Measurements from ENCODE around the gene ARHGAP15. TPM values are rescaled to one million over a fixed set of nuclear protein-coding genes. Genes with fewer than 3 reads are reported as not detected.

ARHGAP15 gene
- total and polyA plus RNA-seq, 2 experiments from 2014 or later, result 0.26 TPM; not detected in 1

DNA sequence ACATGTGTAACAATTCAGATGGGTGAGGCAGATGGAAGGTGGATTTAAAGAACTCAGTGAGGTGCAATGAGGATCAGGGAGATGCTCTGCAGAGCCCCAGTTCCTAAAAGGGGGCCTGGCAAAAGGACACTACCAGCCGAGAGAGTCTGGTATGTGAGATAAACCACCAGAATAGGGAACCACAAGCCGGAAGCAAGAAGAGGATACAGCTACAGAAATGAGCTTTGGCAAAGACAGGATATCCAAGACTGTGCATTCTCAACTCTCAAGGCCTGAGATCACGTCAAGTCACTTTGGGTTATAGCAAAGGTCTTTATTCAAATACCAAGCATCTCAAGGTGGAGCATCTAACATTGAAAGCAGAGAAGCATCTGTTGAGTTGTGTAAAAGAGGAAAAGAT lies 293.5 kb downstream of the ARHGAP15 start:
- Mint-ChIP-seq H3K27me3 (ENCODE audit: insufficient read depth, low read depth, poor library complexity) (no peaks in the 10 kb centered on the region), H3K4me1 (no peaks in the 10 kb centered on the region), H3K4me3 (no peak overlapping the region), H3K9me3 (no peaks in the 10 kb centered on the region), H3K36me3 (ENCODE audit: low read depth) (no peaks in the 10 kb centered on the region), H3K27ac (no peak overlapping the region)
- Histone ChIP-seq H3K9me2 (ENCODE audit: insufficient read depth) (no peaks in the 10 kb centered on the region), H2AFZ (no peak overlapping the region), H3K27ac (ENCODE audit: low read depth) (no peak overlapping the region), H3K79me2 (replicated peaks; ENCODE audit: insufficient read depth) (no peaks in the 10 kb centered on the region), H3F3A (replicated peaks; ENCODE audit: low read depth) (no peaks in the 10 kb centered on the region), H3K4me1 (ENCODE audit: insufficient read depth) (no peaks in the 10 kb centered on the region; the same call in 1 of the 2 replicates), H4K20me1 (replicated peaks; ENCODE audit: insufficient read depth) (no peaks in the 10 kb centered on the region), H3K4me2 (no peak overlapping the region), H3K27me3 (ENCODE audit: insufficient read depth) (no peaks in the 10 kb centered on the region), H3K36me3 (ENCODE audit: insufficient read depth) (no peaks in the 10 kb centered on the region), H3K4me3 (no peak overlapping the region)
- DNase-seq (ENCODE audit: low spot score) (no peak), ATAC-seq (no peak)
- TF ChIP-seq ZNF331 (CRISPR knock-in tag; IDR thresholded peaks at IDR 0.05; ENCODE audit: low read depth), result no peak
- no peak for TF ChIP-seq EZH2phosphoT487 (IDR thresholded peaks at IDR 0.05; ENCODE audit: unreplicated experiment)
- TF ChIP-seq EZH2 (IDR thresholded peaks at IDR 0.05; ENCODE audit: low read depth, unreplicated experiment), result no peak
- no peak for TF ChIP-seq CREB1 (CRISPR knock-in tag; IDR thresholded peaks at IDR 0.05; ENCODE audit: low read depth)
- no peak for TF ChIP-seq STAT1 (IDR thresholded peaks at IDR 0.05; ENCODE audit: unreplicated experiment)
- TF ChIP-seq CTCF (conservative IDR thresholded peaks at IDR 0.05; ENCODE audit: low read depth in 2 of 2), result no peak
- no peak for TF ChIP-seq JUNB (IDR thresholded peaks at IDR 0.05; ENCODE audit: unreplicated experiment)
- TF ChIP-seq, protein P1, sequence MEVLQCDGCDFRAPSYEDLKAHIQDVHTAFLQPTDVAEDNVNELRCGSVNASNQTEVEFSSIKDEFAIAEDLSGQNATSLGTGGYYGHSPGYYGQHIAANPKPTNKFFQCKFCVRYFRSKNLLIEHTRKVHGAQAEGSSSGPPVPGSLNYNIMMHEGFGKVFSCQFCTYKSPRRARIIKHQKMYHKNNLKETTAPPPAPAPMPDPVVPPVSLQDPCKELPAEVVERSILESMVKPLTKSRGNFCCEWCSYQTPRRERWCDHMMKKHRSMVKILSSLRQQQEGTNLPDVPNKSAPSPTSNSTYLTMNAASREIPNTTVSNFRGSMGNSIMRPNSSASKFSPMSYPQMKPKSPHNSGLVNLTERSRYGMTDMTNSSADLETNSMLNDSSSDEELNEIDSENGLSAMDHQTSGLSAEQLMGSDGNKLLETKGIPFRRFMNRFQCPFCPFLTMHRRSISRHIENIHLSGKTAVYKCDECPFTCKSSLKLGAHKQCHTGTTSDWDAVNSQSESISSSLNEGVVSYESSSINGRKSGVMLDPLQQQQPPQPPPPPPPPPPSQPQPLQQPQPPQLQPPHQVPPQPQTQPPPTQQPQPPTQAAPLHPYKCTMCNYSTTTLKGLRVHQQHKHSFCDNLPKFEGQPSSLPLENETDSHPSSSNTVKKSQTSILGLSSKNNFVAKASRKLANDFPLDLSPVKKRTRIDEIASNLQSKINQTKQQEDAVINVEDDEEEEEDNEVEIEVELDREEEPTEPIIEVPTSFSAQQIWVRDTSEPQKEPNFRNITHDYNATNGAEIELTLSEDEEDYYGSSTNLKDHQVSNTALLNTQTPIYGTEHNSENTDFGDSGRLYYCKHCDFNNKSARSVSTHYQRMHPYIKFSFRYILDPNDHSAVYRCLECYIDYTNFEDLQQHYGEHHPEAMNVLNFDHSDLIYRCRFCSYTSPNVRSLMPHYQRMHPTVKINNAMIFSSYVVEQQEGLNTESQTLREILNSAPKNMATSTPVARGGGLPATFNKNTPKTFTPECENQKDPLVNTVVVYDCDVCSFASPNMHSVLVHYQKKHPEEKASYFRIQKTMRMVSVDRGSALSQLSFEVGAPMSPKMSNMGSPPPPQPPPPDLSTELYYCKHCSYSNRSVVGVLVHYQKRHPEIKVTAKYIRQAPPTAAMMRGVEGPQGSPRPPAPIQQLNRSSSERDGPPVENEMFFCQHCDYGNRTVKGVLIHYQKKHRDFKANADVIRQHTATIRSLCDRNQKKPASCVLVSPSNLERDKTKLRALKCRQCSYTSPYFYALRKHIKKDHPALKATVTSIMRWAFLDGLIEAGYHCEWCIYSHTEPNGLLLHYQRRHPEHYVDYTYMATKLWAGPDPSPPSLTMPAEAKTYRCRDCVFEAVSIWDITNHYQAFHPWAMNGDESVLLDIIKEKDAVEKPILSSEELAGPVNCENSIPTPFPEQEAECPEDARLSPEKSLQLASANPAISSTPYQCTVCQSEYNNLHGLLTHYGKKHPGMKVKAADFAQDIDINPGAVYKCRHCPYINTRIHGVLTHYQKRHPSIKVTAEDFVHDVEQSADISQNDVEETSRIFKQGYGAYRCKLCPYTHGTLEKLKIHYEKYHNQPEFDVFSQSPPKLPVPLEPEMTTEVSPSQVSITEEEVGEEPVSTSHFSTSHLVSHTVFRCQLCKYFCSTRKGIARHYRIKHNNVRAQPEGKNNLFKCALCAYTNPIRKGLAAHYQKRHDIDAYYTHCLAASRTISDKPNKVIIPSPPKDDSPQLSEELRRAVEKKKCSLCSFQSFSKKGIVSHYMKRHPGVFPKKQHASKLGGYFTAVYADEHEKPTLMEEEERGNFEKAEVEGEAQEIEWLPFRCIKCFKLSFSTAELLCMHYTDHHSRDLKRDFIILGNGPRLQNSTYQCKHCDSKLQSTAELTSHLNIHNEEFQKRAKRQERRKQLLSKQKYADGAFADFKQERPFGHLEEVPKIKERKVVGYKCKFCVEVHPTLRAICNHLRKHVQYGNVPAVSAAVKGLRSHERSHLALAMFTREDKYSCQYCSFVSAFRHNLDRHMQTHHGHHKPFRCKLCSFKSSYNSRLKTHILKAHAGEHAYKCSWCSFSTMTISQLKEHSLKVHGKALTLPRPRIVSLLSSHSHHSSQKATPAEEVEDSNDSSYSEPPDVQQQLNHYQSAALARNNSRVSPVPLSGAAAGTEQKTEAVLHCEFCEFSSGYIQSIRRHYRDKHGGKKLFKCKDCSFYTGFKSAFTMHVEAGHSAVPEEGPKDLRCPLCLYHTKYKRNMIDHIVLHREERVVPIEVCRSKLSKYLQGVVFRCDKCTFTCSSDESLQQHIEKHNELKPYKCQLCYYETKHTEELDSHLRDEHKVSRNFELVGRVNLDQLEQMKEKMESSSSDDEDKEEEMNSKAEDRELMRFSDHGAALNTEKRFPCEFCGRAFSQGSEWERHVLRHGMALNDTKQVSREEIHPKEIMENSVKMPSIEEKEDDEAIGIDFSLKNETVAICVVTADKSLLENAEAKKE (CRISPR knock-in tag; IDR thresholded peaks at IDR 0.05), result no peak
- no peak for TF ChIP-seq ZNF114 (CRISPR knock-in tag; IDR thresholded peaks at IDR 0.05)
- no peak for TF ChIP-seq NANOG (IDR thresholded peaks at IDR 0.05; ENCODE audit: borderline replicate concordance)
- TF ChIP-seq POLR2AphosphoS5 (IDR thresholded peaks at IDR 0.05; ENCODE audit: low read depth), result no peak
- TF ChIP-seq REST (IDR thresholded peaks at IDR 0.05; ENCODE audit: unreplicated experiment), result no peak
- TF ChIP-seq ETS1 (IDR thresholded peaks at IDR 0.05), result no peak

All from GM23338 (cell line).